SU-DHL-6 (cell line): ENCODE data around the gene ATP10D.

ENCODE experiments used
- CTCF ChIP-seq: fragments of 200-600 bp; sonication (generic); IDR thresholded peaks from one replicate; pipeline ENCODE4 v1.5.1; 2017; ENCODE audit warnings: antibody characterized with exemption, mild to moderate bottlenecking, low read length, moderate library complexity; ENCODE audit not compliant: insufficient read depth, poor library complexity, severe bottlenecking
- EZH2phosphoT487 ChIP-seq: fragments of 200-600 bp; sonication (generic), shearing (Covaris generic); conservative IDR thresholded peaks from 2 replicates; pipeline ENCODE4 v1.6.1; 2018; ENCODE audit warnings: mild to moderate bottlenecking, antibody characterized with exemption, low read length, moderate library complexity, mixed read lengths

- no peak for TF ChIP-seq CTCF
- no peak for TF ChIP-seq EZH2phosphoT487
These were observed 42.1 kb upstream of the ATP10D start for GRCh38 chr4:47442980-47443379.
